NCI-H748 (cell line): Measurements from ENCODE around the gene TBCEL.

Experiments used
- DNase-seq: peaks from one replicate; lab custom pipeline; 2025; ENCODE audit not compliant: unreplicated experiment; lab: John Stamatoyannopoulos, UW

TBCEL gene

DNA sequence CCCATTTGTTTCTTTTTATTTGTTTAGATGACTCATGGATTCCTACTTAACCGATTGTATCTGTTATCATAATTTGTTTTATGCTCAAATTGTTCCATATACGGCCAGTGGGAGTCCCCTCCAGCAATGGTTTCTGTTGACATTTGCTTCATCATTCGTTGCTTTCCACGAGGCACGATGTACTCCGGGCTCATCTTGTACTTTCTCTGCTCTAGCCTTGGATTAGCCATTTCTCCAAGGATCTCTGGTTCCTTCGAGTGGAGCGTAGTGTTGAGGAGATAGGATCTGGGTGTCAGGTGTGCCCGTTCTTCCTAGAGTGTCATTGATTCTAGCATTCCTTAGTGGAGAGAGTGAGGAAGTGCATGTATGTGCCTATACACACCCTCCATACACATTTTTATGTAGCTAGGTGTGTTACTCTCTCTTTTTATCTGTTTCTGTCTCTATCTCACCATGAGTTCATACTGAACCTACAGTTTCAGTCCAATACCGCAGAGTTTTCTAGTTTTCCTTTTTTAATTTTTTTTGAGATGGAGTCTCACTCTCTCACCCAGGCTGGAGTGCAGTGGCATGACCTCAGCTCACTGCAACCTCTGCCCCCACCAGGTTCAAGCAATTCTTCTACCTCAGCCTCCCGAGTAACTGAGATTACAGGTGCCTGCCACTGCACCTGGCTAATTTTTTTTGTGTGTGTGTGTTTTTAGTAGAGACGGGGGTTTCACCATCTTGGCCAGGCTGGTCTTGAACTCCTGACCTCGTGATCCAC, 108.5 kb downstream of the TBCEL start:
- peak; percentile 11 for DNase-seq

DNA sequence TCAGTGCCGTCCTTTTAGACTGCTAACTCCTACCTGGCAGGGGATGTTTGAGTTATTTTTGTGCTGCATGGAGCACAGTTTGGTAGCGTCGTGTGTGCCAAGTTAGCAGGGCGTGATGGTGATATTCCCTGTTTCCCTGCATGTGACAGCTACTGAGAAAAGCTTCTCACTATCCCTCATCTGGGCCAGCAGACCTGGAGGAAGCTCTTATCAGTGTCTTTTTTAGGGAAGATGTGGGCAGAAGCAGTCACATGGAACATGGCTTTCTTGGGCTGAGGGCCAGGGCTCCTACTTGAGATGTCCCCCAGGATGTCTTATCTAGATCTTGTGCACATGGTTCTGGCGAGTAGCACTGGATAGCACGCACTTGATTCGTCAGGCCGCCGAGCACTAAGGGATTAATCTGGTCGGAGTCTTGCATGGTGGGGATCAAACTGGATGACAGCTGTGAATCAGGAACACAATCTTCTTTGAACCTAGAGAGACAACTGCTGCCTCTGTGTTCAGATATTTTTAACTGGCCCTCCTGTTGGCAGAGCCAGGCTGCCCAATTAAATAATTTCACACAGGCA, 110.9 kb downstream of the TBCEL start:
- DNase-seq = no peak

DNA sequence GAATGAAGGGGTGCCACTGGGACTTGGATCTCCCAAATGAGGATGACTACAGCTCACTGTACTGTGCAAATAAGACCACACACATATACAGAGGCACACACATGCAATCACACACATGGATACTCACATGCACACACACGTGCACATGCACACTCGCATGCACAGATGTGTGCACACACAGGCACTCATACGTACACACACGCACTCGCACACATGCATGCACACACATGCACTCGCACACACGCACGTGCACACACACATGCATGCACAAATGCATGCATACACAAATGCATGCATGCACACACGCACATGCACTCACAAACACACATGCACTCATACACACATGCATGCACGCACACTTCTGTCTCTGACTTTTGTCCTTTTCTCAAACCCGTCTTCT, 113.1 kb downstream of the TBCEL start:
- no peak for DNase-seq

DNA sequence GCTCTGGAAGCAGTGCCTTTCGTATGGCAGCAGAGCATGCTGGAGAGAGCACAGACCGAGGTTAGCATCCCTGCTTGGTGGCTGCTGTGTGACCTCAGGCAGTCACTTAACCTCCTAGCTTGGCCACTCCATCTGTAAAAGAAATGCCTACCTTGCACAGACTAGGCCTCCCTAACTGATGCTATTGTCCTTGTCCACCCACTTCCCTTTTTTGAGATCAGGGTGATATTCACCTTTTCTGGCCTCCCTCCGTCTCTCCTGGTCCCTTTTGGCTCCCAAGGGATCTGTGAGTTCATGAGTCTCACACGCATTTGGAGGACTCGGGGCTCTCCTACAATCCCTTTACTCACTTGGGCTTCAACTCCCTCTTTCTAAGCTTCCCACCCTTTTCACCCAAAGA, 114.4 kb downstream of the TBCEL start:
- no peak for DNase-seq

DNA sequence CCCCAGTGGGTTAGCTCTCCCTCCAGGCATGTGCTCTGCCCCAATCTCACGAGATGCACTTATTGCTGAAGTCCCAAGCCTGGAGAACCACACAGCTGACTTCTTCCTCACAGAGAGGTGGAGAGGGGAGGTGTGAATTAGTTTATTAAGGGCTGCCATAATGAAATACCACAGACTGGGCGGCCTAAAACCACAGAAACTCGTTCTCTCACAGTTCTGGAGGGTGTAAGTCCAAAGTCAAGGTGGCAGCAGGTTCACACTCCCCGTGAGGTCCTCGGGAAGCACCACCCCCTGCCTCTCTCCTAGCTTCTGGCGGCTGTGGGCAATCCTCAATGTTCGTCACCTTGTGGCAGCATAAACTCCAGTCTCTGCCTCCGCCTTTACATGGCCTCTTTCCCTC, 116.5 kb downstream of the TBCEL start:
- no peak for DNase-seq
